Stomach (tissue), 9 donors: ENCODE measurements around the gene PDCD1. TPM values are rescaled to one million over a fixed set of nuclear protein-coding genes. Genes with fewer than 3 reads are reported as not detected.
A peak's percentile ranks its signal among the peaks of the same experiment; 100 is the strongest.

Experiments
- DNase-seq, 2 donors: peaks; one replicate each; pipeline versions ENCODE4 v3.0.0 to v3.0.0-alpha.2; 2013 to 2019
- H3K27ac ChIP-seq, 5 donors: fragments of 200-600 bp in 4 of 5; sonication (generic) in 4 of 5; one replicate each; pipeline ENCODE4 v1.5.1; 2013 to 2019; ENCODE audit warnings: mild to moderate bottlenecking in 1 of 5, moderate library complexity in 1 of 5
- H3K27me3 ChIP-seq, 3 donors: fragments of 200-600 bp; sonication (generic); one replicate each; pipeline ENCODE4 v1.5.1; 2017 to 2019; ENCODE audit warnings: mixed run types in 1 of 3
- H3K36me3 ChIP-seq, 4 donors: fragments of 200-600 bp; sonication (generic); 1 replicate in 3 of 4; 2 replicates in 1 of 4; pipeline ENCODE4 v1.5.1; 2016 to 2019
- H3K4me1 ChIP-seq, 4 donors: fragments of 200-600 bp; sonication (generic); one replicate each; pipeline ENCODE4 v1.5.1; 2016 to 2019
- H3K4me3 ChIP-seq, 4 donors: fragments of 200-600 bp; sonication (generic) in 3 of 4; one replicate each; pipeline ENCODE4 v1.5.1; 2016 to 2019; ENCODE audit warnings: mild to moderate bottlenecking in 1 of 4
- H3K9me3 ChIP-seq, 4 donors: fragments of 200-600 bp; sonication (generic); one replicate each; pipeline ENCODE4 v1.5.1; 2016 to 2019
- CTCF ChIP-seq, 7 experiments: fragments of 450-650 bp in 4 of 7; fragments of 200-600 bp in 3 of 7; sonication (generic) in 3 of 7; IDR thresholded peaks; one replicate each; pipeline ENCODE4 v1.5.1; 2016 to 2019; ENCODE audit warnings: antibody characterized with exemption in 7 of 7, control low read depth in 2 of 7, mild to moderate bottlenecking in 1 of 7
- EP300 ChIP-seq: sonication (generic); formaldehyde crosslinking; IDR thresholded peaks from one replicate; pipeline ENCODE4 v1.6.1; 2017; ENCODE audit warnings: antibody characterized with exemption
- POLR2A ChIP-seq, 4 donors: fragments of 450-650 bp; IDR thresholded peaks; one replicate each; pipeline ENCODE4 v1.6.1; 2016; ENCODE audit warnings: antibody characterized with exemption in 4 of 4, control low read depth in 2 of 4, mild to moderate bottlenecking in 1 of 4, moderate library complexity in 1 of 4
- POLR2AphosphoS5 ChIP-seq, 3 donors: sonication (generic); formaldehyde crosslinking; IDR thresholded peaks; one replicate each; pipeline ENCODE4 v1.6.1; 2016; ENCODE audit warnings: antibody characterized with exemption in 3 of 3
- WGBS, 5 donors: extraction: QIAGEN DNeasy Blood & Tissue Kit in 3 of 5; methylation state at CpG; one replicate each; pipeline versions ENCODE4 v1.1.5 to v1.1.7; 2013 to 2018; 5-methylcytosine and 5-hydroxymethylcytosine counted together
- intact Hi-C: fragments of 100-400 bp; cut with DNase I; formaldehyde crosslinking; loops from one replicate; pipeline ENCODE4 v1.15.1; 2023; ENCODE audit warnings: low total_unique reads
- polyA plus RNA-seq, 3 donors: library from polyadenylated mRNA; stranded (reverse); fragments of 200-250 nt; gene quantifications; one replicate each; pipeline ENCODE4 v1.2.3, GENCODE V29; 2013
- total RNA-seq, 5 donors: library from RNA; depleted of rRNA; stranded (reverse); fragments of >200 nt; gene quantifications; one replicate each; pipeline versions ENCODE4 v1.1.0 to v1.2.3, GENCODE V29; 2014 to 2016
- donor health status: healthy with polysubstance abuse.
- donor health status: Bipolar disorder and iron deficiency.
- donor health status: healthy.

PDCD1 gene
- total and polyA plus RNA-seq, 8 donors, result 0.18 to 2.2 (median 0.60) TPM; not detected in 3

GRCh38 chr2:241872313-241872642, 13.6 kb upstream of the PDCD1 start:
- no peak for TF ChIP-seq POLR2A (IDR thresholded peaks at IDR 0.05)
- no peak for TF ChIP-seq EP300
- TF ChIP-seq POLR2AphosphoS5 (IDR thresholded peaks at IDR 0.05), result no peak
- no peak for TF ChIP-seq CTCF (IDR thresholded peaks at IDR 0.05)
- intact Hi-C loops, result no loop called here
- no peak for DNase-seq

GRCh38 chr2:241871538-241872312, 13.0 kb upstream of the PDCD1 start:
- 84 to 86% (median 86%) methylated on average over 31 to 38 of the region's 38 CpGs for WGBS, 5 donors
- no peak for DNase-seq
- Histone ChIP-seq H3K36me3 (no peaks in the 10 kb centered on the region), H3K27ac (peak overlapping the region in 1 of 5 donors; percentile 8), H3K4me1 (peaks cover 0 to 13% (median 0%) of the 10 kb centered on the region in 4 donors), H3K9me3 (no peaks in the 10 kb centered on the region), H3K4me3 (no peak overlapping the region), H3K27me3 (peaks cover 0 to 49% (median 7%) of the 10 kb centered on the region in 3 donors)
- intact Hi-C loops, result no loop called here
- TF ChIP-seq EP300 (no peak), CTCF (IDR thresholded peaks at IDR 0.05) (no peak), POLR2A (IDR thresholded peaks at IDR 0.05) (no peak), POLR2AphosphoS5 (IDR thresholded peaks at IDR 0.05) (no peak)

More at GRCh38 chr2:241872313-241872642, 13.6 kb upstream of the PDCD1 start:
- no peaks in the 10 kb centered on the region for H3K9me3 ChIP-seq
- H3K27ac ChIP-seq, result no peak overlapping the region
- peaks cover 0 to 44% (median 3%) of the 10 kb centered on the region in 3 donors for H3K27me3 ChIP-seq
- H3K36me3 ChIP-seq, result no peaks in the 10 kb centered on the region
- 81 to 87% (median 85%) methylated on average over 13 to 15 of the region's 15 CpGs for WGBS, 5 donors
- H3K4me1 ChIP-seq, result peaks cover 0 to 13% (median 0%) of the 10 kb centered on the region in 4 donors
- no peak overlapping the region for H3K4me3 ChIP-seq

DNA sequence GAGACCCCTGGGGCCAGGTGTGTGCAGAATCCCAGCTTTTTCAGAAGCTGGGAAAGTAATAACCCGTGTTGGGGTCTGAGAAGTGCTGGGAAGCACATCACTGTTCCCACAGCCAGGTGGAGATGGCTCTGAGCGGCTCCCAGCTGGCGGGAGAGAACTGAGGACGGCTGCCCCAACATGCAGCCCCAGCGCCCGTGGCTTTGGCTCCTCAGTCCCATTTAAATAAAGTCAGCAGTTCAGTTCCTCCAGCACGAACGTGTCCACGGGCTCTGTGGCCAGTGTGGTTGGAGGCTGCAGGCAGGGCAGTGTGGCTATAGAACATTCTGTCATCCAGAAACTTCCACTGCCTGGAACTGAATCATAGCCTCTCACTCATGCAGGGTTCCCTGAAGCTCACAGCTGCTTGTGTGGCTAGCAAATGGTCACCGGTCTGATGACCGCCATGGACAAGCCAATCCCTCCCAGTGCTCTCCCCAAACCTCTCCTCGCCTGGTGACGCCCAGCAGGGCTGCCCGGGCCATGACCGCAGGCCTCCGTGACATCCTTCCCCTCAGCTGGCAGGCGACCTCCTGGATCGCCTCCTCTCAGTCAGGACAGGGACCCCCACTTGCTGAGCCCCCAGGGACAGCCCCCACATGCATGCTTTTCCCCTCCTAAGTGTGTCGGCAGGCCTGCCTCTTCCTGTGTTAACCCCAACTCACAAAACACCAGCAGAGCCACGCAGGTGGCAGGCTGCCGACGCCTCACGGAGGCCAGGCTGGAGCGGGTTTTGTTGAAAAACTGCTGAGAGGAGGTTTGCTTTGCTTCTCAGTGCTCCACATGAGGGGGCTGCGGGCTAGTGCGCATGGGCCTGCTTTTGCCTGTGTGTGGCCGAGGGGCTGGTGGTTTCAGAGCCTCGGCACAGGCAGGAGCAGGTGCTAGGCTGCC, 12.2 kb upstream of the PDCD1 start:
- intact Hi-C loops, result no loop called here
- no peak for TF ChIP-seq POLR2A (IDR thresholded peaks at IDR 0.05)
- TF ChIP-seq POLR2AphosphoS5 (IDR thresholded peaks at IDR 0.05), result no peak
- TF ChIP-seq CTCF (IDR thresholded peaks at IDR 0.05), result no peak
- TF ChIP-seq EP300, result no peak
- peak in 1 of 2 donors; percentile 35 for DNase-seq

GRCh38 chr2:241870081-241870541, 11.4 kb upstream of the PDCD1 start:
- Histone ChIP-seq H3K4me3 (no peak overlapping the region), H3K27me3 (peaks cover 0 to 65% (median 21%) of the 10 kb centered on the region in 3 donors), H3K4me1 (peaks cover 0 to 13% (median 0%) of the 10 kb centered on the region in 4 donors), H3K27ac (no peak overlapping the region), H3K36me3 (no peaks in the 10 kb centered on the region), H3K9me3 (no peaks in the 10 kb centered on the region)
- TF ChIP-seq EP300, result no peak
- TF ChIP-seq POLR2AphosphoS5 (IDR thresholded peaks at IDR 0.05), result no peak
- TF ChIP-seq CTCF (IDR thresholded peaks at IDR 0.05), result no peak
- no peak for TF ChIP-seq POLR2A (IDR thresholded peaks at IDR 0.05)
- WGBS, 5 donors, result 87 to 99% (median 89%) methylated on average over 10 to 28 of the region's 28 CpGs
- intact Hi-C loops, result no loop called here
- DNase-seq, result no peak

More for the DNA sequence above, 12.2 kb upstream of the PDCD1 start:
- Histone ChIP-seq H3K4me1 (peaks cover 0 to 13% (median 0%) of the 10 kb centered on the region in 4 donors), H3K36me3 (no peaks in the 10 kb centered on the region), H3K27ac (peak overlapping the region in 1 of 5 donors; percentile 8), H3K27me3 (peaks cover 0 to 58% (median 15%) of the 10 kb centered on the region in 3 donors), H3K9me3 (no peaks in the 10 kb centered on the region), H3K4me3 (no peak overlapping the region)
- WGBS, 5 donors, result 59 to 72% (median 64%) methylated on average over 20 to 28 of the region's 28 CpGs
